Activated CD4-positive, alpha-beta T cell treated with anti-CD3 and anti-CD28 coated beads, Interleukin-2, amount 10 ng/mL, durations not matched to agents 24 days and 14 days (primary cell): ENCODE measurements around the gene KNTC1. TPM values are rescaled to one million over a fixed set of nuclear protein-coding genes. Genes with fewer than 3 reads are reported as not detected.
"Not testable (repeated sequence)": the region's sequence is repeated elsewhere in the genome, so short reads cannot be mapped to it uniquely, and the experiment has no call there.

Source experiments
- DNase-seq: peaks from one replicate; pipeline ENCODE4 v3.0.0; 2022
- H3K27ac Mint-ChIP-seq: one replicate; pipeline ENCODE4 v1.8.0; 2022; ENCODE audit warnings: mild to moderate bottlenecking, mixed read lengths
- H3K27me3 Mint-ChIP-seq: one replicate; pipeline ENCODE4 v1.8.0; 2022; ENCODE audit warnings: mixed read lengths
- H3K36me3 Mint-ChIP-seq: one replicate; pipeline ENCODE4 v1.8.0; 2022; ENCODE audit warnings: low read depth, mild to moderate bottlenecking, mixed read lengths
- H3K4me1 Mint-ChIP-seq: one replicate; pipeline ENCODE4 v1.8.0; 2021; ENCODE audit warnings: mixed read lengths
- H3K4me3 Mint-ChIP-seq: one replicate; pipeline ENCODE4 v1.8.0; 2022; ENCODE audit warnings: mild to moderate bottlenecking, moderate library complexity, mixed read lengths
- H3K9me3 Mint-ChIP-seq: one replicate; pipeline ENCODE4 v1.8.0; 2021; ENCODE audit warnings: mixed read lengths
- intact Hi-C: fragments of 100-400 bp; cut with micrococcal nuclease; formaldehyde crosslinking; loops from one replicate; pipeline ENCODE4 v1.15.1; 2023
- total RNA-seq: library from RNA; stranded (reverse); gene quantifications from 2 replicates; pipeline ENCODE4 v1.2.3, GENCODE V29; 2022

KNTC1 gene
- total RNA-seq, result 128 and 129 TPM in 2 replicates

DNA sequence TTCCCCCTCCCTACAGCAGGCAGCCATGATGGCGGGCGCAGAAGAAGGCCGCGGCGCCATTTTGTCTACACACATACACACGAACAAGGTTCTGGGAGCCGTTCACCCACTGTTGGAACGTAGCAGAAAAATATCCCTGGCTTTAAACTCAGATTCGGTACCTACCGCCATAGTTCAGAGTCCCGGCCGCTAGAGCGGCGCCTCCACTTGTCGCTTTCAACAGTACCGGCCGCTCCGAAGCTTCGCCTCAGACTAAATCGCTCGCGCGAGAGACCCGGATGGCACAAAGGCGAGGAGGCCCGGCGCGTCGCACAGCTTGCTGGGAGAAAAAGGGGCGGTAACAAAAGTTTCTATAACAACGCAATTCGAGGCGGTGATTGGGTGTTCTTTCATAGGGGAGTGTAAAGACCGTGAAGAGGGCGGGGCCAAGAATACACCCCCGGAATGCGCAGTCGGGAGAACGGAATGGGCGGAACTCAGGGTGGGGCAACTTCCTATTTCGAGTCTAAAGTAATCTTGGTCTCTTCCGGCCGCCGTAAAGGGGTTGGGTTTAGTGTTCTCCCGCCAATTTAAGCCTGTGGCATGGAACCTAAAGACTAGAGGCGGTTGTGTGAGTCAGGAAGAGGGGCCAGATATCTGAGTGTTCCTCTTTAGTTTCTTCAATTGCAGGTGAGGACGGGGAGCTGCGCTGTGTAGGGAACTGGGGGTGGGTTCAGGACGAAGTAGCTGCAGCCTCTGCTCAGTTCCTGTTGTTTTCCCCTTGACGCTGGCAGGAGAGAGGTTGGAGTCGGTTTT lies at the start of gene KNTC1, which contains the start of gene RSRC2:
Gene KNTC1, plus strand, starts transcription at position 567 of the 795 bp plus-strand sequence. CDS start 2,815 bp downstream, outside the sequence.
Gene RSRC2, minus strand, starts transcription at position 254 of the 795 bp plus-strand sequence. Its CDS starts 83 bp downstream, at position 171.
- Mint-ChIP-seq H3K36me3 (peaks cover 46% of the 10 kb centered on the region), H3K4me3 (no peak within 1 kb of the TSS)
- intact Hi-C loops, result loop anchor here (1.0 to 10.0 kb wide), 8 partner anchors 26 to 928 kb away; partner anchors contain the start of genes DIABLO, OGFOD2, SBNO1 and SNRNP35

DNA sequence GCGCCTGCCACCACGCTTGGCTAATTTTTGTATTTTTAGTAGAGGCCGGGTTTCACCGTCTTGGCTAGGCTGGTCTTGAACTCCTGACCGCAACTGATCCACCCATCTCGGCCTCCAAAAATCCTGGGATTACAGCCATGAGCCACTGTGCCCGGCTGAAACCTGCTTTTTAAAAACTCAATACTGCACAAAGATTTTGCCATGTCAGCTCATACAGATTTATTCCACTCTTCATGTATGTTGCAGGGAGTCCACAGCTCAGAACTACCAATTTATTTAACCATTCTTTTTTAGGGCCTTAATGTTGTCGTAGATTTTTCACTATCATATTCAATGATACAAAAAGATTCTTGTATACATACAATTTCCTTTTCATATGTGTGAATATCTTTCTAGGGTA lies 46.3 kb upstream of the KNTC1 start:
- peaks cover 71% of the 10 kb centered on the region for H3K36me3 Mint-ChIP-seq
- H3K27ac Mint-ChIP-seq, result no peak overlapping the region
- H3K9me3 Mint-ChIP-seq, result no peaks in the 10 kb centered on the region
- intact Hi-C loops, result no loop called here
- H3K4me3 Mint-ChIP-seq, result no peak overlapping the region
- H3K4me1 Mint-ChIP-seq, result peaks cover 5% of the 10 kb centered on the region
- no peak for DNase-seq
- H3K27me3 Mint-ChIP-seq, result no peaks in the 10 kb centered on the region

More for the DNA sequence above, at the start of gene KNTC1, which contains the start of gene RSRC2:
- H3K27ac Mint-ChIP-seq, result no peak within 1 kb of the TSS
- no peaks in the 10 kb centered on the region for H3K9me3 Mint-ChIP-seq
- peak; percentile 99 for DNase-seq
- peaks cover 36% of the 10 kb centered on the region for H3K4me1 Mint-ChIP-seq
- no peaks in the 10 kb centered on the region for H3K27me3 Mint-ChIP-seq

DNA sequence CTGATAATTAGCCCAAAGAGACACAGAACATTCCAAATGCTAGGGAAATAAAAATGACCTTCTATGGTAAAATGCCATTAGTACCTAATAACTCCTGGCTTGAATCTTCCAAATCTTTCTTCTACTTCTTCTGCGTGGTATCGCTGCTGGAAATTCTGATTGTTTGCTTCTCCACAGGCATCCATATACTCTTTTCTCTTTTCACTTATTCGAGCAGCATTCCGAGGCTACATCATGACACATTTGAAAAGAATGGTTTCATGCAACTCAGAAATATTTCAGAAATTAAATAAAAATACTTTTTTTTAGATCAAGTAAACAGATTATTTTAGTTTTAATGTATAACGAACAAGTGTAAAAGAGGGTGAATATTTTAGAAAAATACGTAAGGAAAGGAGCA lies 45.2 kb upstream of the KNTC1 start:
- Mint-ChIP-seq H3K27ac (no peak overlapping the region), H3K36me3 (peaks cover 69% of the 10 kb centered on the region), H3K4me3 (no peak overlapping the region), H3K27me3 (no peaks in the 10 kb centered on the region), H3K4me1 (peaks cover 4% of the 10 kb centered on the region), H3K9me3 (no peaks in the 10 kb centered on the region)
- intact Hi-C loops, result no loop called here
- DNase-seq, result no peak

- Mint-ChIP-seq H3K27ac (peak overlapping the region; percentile 1), H3K9me3 (no peaks in the 10 kb centered on the region), H3K4me3 (no peak overlapping the region), H3K27me3 (no peaks in the 10 kb centered on the region), H3K36me3 (peaks cover 62% of the 10 kb centered on the region), H3K4me1 (peaks cover 4% of the 10 kb centered on the region)
- DNase-seq, result no peak
- intact Hi-C loops, result no loop called here
Measured at GRCh38 chr12:122483969-122484368, 43.1 kb upstream of the KNTC1 start.

DNA sequence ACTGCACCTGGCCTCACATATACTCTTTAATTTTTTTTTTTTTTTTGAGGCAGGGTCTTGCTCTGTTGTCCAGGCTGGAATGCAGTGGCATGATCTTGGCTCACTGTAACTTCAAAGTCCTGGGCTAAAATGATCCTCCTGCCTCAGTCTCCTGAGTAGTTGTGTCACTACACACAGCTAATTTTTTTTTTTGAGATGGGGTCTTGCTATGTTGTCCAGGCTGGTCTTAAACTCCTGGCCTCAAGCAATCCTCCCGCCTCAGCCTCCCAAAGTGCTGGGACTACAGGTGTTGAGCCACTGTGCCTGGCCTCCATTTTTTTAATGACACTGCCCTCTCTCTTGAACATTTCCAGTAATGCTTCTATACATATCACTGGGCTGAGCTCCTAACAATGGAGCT lies 42.7 kb upstream of the KNTC1 start:
- H3K4me3 Mint-ChIP-seq, intact Hi-C loops: not testable (repeated sequence)
- H3K36me3 Mint-ChIP-seq, result peaks cover 63% of the 10 kb centered on the region

GRCh38 chr12:122486360-122486759 lies 40.7 kb upstream of the KNTC1 start:
- DNase-seq, H3K4me3 Mint-ChIP-seq, H3K9me3 Mint-ChIP-seq, intact Hi-C loops, H3K4me1 Mint-ChIP-seq, H3K27me3 Mint-ChIP-seq, H3K27ac Mint-ChIP-seq: not testable (repeated sequence)
- peaks cover 62% of the 10 kb centered on the region for H3K36me3 Mint-ChIP-seq

More for the DNA sequence above, 42.7 kb upstream of the KNTC1 start:
- peak overlapping the region; percentile 2 for H3K27ac Mint-ChIP-seq
- not testable (repeated sequence) for H3K4me1 Mint-ChIP-seq, DNase-seq, H3K9me3 Mint-ChIP-seq, H3K27me3 Mint-ChIP-seq

DNA sequence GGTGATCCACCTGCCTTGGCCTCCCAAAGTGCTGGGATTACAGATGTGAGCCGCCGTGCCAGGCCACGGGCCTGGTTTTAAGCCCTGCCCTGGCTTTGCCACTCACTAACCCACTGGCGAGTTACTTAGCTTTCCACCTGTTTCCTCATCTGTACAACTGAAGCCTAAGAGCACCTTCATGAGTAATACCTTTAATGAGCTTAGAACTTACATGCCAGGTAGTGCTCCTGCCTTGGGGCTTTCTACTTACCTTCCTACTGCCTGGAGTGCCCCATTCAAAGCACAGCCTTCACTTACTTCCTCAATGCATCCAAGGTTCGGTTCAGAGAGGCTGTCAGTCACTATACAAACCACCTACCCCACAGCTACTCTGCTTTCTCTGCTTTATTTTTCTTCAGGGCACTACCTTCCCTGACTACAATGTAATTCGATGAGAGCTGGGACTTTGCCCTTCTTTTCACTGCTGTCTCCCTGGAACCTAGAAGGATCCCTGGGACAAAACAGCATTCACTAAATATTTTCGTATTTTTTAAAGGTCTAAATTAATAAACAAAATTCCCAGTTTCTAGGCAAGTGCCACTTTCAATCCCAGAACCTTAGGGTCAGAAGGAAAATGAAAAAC lies 40.1 kb upstream of the KNTC1 start:
- Mint-ChIP-seq H3K27ac (peak overlapping the region; percentile 0), H3K27me3 (no peaks in the 10 kb centered on the region), H3K4me3 (no peak overlapping the region), H3K36me3 (peaks cover 62% of the 10 kb centered on the region), H3K4me1 (peaks cover 9% of the 10 kb centered on the region), H3K9me3 (no peaks in the 10 kb centered on the region)
- intact Hi-C loops, result no loop called here
- DNase-seq, result no peak

- H3K27ac Mint-ChIP-seq, H3K9me3 Mint-ChIP-seq, H3K4me3 Mint-ChIP-seq, H3K27me3 Mint-ChIP-seq, DNase-seq, intact Hi-C loops: not testable (repeated sequence)
- Mint-ChIP-seq H3K36me3 (peaks cover 65% of the 10 kb centered on the region), H3K4me1 (peaks cover 12% of the 10 kb centered on the region)
Measured at GRCh38 chr12:122487807-122488206, 39.2 kb upstream of the KNTC1 start.

DNA sequence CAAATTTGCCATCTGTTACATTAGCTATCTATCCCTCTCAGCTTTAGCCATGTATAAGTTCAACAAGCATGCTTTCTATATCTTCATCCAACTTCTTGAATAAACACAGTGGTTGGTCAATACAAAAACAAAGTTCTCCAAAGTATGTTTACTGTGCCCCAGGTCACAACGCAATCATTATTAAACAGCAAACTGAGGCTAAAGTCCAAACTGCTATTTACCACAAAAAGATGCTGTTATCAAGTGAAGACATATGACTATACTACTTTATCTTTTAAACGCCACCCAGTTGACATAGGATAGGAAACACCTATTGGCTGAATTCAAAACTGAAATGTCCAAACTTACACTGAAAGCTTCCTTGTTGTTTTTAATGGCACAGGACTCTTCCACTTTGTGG lies 38.0 kb upstream of the KNTC1 start:
- intact Hi-C loops, result no loop called here
- Mint-ChIP-seq H3K27me3 (no peaks in the 10 kb centered on the region), H3K4me3 (no peak overlapping the region), H3K9me3 (no peaks in the 10 kb centered on the region), H3K27ac (no peak overlapping the region), H3K4me1 (peaks cover 8% of the 10 kb centered on the region), H3K36me3 (peaks cover 55% of the 10 kb centered on the region)
- no peak for DNase-seq

DNA sequence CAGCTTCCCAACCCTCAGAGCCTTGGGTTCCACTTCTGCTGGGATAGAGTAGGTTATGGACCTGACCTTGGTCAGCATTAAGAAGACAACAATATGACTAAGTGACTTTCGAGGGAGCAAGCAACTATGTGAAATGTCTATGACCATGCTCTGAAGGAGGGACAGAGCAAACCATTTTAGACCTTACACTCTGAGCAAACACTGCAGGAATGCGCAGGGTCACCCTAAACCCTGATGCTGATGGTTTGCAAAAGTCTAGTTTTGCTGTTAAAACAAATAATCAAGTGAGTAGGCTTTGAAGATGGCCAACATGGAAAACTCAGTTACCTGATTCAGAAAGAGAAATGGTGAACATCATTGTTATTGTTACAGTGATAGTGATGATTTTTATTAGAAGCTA lies 35.1 kb upstream of the KNTC1 start:
- intact Hi-C loops, result no loop called here
- no peak for DNase-seq
- no peak overlapping the region for H3K4me3 Mint-ChIP-seq
- no peaks in the 10 kb centered on the region for H3K9me3 Mint-ChIP-seq
- no peaks in the 10 kb centered on the region for H3K27me3 Mint-ChIP-seq
- H3K27ac Mint-ChIP-seq, result no peak overlapping the region
- H3K4me1 Mint-ChIP-seq, result peaks cover 16% of the 10 kb centered on the region
- peaks cover 47% of the 10 kb centered on the region for H3K36me3 Mint-ChIP-seq

GRCh38 chr12:122493222-122493621 lies 33.8 kb upstream of the KNTC1 start:
- Mint-ChIP-seq H3K4me1 (peaks cover 19% of the 10 kb centered on the region), H3K36me3 (peaks cover 43% of the 10 kb centered on the region)
- H3K9me3 Mint-ChIP-seq, intact Hi-C loops, H3K27ac Mint-ChIP-seq, H3K4me3 Mint-ChIP-seq, H3K27me3 Mint-ChIP-seq, DNase-seq: not testable (repeated sequence)

DNA sequence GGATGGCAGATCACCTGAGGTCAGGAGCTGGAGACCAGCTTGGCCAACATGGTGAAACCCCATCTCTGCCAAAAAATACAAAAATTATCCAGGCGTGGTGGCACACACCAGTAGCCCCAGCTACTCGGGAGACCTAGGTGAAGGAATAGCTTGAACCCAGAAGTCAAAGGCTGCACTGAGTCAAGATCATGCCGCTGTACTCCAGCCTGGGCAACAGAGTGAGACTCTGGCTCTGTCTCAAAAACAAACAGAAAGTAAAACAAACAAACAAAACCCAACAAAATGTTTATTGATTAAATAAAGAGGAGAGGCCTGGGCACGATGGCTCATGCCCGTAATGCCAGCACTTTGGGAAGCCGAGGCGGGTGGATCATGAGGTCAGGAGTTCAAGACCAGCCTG lies 31.8 kb upstream of the KNTC1 start:
- H3K36me3 Mint-ChIP-seq, result peaks cover 40% of the 10 kb centered on the region
- intact Hi-C loops, result no loop called here
- H3K4me1 Mint-ChIP-seq, result peaks cover 27% of the 10 kb centered on the region
- no peaks in the 10 kb centered on the region for H3K9me3 Mint-ChIP-seq
- DNase-seq, result no peak
- H3K27ac Mint-ChIP-seq, result no peak overlapping the region
- H3K4me3 Mint-ChIP-seq, result no peak overlapping the region
- H3K27me3 Mint-ChIP-seq, result no peaks in the 10 kb centered on the region

- Mint-ChIP-seq H3K9me3 (no peaks in the 10 kb centered on the region), H3K4me3 (peak overlapping the region; percentile 97), H3K36me3 (peaks cover 35% of the 10 kb centered on the region), H3K4me1 (peaks cover 33% of the 10 kb centered on the region), H3K27me3 (no peaks in the 10 kb centered on the region), H3K27ac (peak overlapping the region; percentile 99)
- intact Hi-C loops, result loop anchor here (2.0 kb wide), 1 partner anchor 233 kb away; the partner anchor contains the start of gene VPS33A
- DNase-seq, result peak; percentile 83
Measured at GRCh38 chr12:122499991-122500684, 26.9 kb upstream of the KNTC1 start.
